EL (cell line): ENCODE data around the gene IL1RAPL2.
"Not testable (repeated sequence)": the region's sequence is repeated elsewhere in the genome, so short reads cannot be mapped to it uniquely, and the experiment has no call there.

Experiments used
- DNase-seq: peaks from one replicate; pipeline ENCODE4 v3.0.0-alpha.2; 2016

IL1RAPL2 gene

GRCh38 chrX:104677517-104677916, 111.5 kb downstream of the IL1RAPL2 start:
- DNase-seq: not testable (repeated sequence)

DNA sequence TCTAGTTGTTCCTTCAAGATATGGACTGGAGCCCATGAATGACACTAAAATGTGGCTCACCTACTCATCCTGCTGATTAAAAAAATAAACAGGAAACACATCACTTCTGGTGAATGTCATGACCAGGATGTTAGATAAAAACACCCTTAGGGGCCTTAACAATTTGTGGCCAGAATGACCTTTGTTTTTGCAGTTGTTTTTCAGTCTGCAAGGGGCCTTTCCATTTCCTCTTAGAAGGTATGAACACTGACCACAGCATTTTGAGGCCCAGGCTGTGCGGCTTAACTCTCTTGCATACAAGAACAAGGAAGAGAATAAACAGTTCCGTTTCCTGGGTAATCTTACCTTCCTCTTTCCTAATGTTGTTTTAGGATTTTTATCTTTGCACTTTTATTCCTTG, 113.2 kb downstream of the IL1RAPL2 start:
- no peak for DNase-seq

DNA sequence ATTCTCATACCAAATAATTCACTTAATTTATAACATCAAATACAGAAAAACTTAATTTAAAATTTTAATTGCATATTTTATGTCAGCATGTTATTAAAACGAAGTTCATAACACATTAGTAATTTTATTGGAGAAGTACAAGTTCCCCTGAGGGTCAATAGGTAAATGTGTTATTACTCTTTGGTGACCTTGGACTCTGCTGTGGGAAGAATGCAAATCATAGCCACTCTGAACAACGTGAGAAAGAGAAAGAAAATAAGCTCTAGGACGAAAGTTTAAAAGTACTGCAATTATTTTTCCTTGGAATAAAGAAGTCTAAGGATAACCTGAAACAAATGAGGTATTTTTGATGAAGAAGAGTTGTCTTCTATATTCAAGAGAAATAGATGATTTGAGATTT, 115.2 kb downstream of the IL1RAPL2 start:
- no peak for DNase-seq

- DNase-seq: no peak
Observed at GRCh38 chrX:104684077-104684476, 118.1 kb downstream of the IL1RAPL2 start.

GRCh38 chrX:104695593-104695992, 129.6 kb downstream of the IL1RAPL2 start:
- DNase-seq: no peak

DNA sequence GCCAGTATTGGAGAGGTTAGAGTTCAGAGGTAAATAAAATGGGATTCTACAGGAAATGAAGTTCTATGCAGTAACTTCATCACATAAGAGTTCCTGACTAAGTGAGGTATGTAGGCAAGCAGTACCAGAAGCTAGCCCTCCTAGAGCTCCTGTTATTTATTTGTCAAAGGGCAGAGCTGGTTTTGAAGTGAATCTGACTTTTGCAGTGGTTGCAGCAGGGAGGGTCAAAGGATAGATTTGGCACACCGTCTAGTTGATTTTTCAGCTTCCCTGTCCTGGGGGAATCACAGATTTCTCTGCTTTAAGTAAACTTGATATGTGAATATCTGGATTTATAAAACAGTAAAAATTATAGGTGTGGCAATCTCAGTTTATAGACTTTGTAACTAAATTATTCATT, 130.7 kb downstream of the IL1RAPL2 start:
- DNase-seq: no peak

DNA sequence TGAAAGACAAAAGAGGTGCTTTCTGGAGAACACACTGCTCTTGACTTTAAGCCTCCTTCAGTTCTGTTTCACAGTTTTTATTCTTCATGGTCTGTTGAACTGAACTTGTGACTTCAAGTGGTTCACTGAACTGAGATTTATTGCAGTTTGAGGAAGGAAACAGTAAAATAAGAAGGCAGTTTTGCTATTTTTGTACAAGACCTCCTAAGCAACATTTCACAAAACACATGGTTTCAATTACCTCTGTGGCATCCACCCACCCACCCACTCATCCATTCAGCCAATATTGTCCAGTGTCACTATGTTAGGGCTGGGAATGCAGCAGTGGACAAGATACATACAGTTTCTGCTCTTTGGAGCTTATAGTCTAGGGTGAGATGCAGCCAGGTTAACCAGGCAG, 131.3 kb downstream of the IL1RAPL2 start:
- no peak for DNase-seq

GRCh38 chrX:104707042-104707441, 141.0 kb downstream of the IL1RAPL2 start:
- no peak for DNase-seq

- DNase-seq: no peak
Observed at GRCh38 chrX:104707572-104707971, 141.6 kb downstream of the IL1RAPL2 start.

GRCh38 chrX:104712515-104712914, 146.5 kb downstream of the IL1RAPL2 start:
- no peak for DNase-seq

DNA sequence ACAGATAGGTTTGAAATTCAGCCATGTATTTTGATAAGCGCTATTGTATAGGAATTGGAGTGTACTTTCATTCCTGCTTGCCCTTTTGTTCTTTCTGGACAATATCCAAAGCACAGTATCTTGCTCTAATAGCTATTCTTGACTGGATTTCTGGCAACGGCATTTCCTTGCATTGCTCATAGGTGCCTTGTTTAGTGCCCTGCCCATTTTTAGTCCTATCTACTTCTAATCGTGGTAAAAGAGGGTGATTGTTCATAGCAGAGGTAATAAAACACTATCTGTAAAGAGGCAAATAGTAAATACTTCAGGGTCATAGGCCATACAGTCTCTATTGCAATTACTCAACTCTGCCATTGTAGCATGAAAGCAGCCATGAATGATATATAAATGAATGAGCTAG, 155.9 kb downstream of the IL1RAPL2 start:
- DNase-seq: no peak

DNA sequence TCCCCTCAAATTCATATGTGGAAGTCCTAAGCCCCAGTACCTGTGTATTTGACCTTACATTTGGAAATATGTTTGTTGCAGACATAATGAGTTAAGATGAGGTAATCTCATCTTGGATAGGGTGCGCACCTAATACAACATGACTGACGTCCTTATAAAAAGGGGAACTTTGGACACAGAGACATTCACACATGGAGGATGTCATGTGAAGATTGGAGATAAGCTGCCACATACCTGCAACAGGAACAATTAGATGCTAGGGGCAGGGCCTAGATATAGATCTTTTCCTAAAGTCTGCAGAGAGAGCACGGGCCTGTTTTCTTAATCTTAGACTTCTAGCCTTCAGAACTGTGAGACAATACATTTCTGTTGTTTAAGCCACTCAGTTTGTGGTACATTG, 162.5 kb downstream of the IL1RAPL2 start:
- no peak for DNase-seq

DNA sequence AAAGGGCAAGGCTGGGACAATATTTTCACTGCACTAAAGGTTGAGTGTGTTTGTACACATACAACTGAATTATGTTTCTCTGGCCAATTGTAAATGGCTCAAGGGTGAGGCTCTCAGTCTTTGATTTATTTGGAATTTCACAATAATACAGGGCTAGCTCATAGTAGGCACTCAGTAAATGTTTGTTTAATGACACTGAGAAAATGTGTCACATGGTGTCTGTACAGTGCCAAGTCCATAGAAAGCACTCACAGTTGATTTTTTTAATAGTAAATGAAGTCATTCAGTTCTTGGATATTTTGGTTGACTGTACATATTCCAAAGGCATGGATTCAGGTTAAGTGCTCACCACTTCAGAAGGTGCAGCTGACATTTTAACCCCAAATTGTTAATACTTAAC, 176.4 kb downstream of the IL1RAPL2 start:
- no peak for DNase-seq

GRCh38 chrX:104745152-104745551, 179.2 kb downstream of the IL1RAPL2 start:
- DNase-seq: no peak

- DNase-seq: no peak
Observed at GRCh38 chrX:104749951-104750610, 184.1 kb downstream of the IL1RAPL2 start.

DNA sequence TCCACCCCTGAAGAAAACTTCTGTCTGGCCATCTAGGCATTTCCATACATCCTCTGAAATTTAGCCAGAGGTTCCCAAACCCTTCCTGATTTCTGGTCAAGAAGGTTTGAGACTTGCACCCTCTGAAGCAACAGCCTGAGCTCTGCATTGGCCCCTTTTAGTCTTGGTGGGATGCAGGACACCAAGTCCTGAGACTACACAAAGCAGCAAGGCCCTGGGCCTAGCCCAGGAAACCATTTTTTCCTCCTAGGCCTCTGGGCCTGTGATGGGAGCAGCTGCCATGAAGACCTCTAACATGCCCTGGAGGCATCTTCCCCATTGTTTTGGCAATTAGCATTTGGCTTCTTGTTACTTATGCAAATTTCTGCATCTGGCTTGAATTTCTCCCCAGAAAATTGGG, 196.6 kb downstream of the IL1RAPL2 start:
- DNase-seq: no peak

DNA sequence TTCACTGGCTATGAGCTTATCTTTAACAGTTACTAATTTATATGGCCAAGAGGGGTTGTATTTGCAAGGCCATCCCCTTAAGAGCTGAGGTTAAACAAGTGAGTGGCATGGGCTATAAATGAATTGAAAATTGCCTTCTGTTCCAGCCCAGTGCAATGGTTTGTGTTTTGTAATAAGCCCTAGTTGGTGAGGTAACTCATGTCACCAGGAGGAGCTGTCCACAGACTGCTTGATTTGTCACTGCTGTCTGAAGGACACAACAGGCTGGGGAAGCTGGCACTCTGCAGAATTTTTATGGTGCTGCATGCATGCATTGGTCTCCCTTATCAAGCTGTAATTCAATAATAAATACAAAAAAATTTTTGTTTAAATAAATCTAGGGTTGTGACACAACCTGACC, 223.8 kb downstream of the IL1RAPL2 start:
- no peak for DNase-seq

DNA sequence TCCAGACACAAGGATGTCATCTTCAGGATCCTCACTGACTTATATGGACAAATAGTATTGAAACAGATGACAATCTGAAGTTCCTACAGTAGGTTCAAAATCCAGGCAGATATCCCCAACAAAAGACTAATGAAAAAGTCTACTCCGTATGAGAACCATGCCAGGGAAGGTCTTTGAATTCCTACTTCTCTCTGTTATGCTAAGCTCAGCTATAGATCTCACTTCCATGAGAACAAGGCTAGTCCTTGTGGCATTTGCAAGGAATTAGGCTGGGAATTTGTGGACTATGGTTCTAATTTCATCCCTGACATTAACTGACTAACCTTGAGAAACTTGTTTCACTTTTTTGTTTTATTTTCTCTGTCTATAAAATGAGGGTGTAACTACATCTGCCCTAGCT, 229.8 kb downstream of the IL1RAPL2 start:
- no peak for DNase-seq

GRCh38 chrX:104803219-104803618, 237.2 kb downstream of the IL1RAPL2 start:
- no peak for DNase-seq

DNA sequence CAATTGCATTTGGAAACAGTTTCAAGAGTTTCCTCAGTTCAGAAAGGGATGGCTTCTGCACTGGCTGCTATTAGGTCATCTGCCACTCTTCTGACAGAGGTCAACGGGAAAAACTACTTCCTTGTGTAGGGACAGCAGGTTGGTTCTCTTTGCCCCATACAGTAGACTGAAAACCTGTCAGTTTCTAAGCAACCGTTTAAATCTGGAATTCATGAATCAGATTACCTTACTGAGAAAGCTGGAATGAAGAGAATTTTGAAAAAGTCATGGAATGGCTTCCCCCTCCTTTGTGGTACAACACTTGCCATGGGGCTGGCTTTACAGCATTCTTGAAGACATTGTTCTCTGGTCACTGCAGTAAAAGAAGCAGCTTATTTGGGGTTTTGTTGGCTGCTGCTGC, 240.3 kb downstream of the IL1RAPL2 start:
- DNase-seq: no peak

- no peak for DNase-seq
Observed at GRCh38 chrX:104833401-104833800, 267.4 kb downstream of the IL1RAPL2 start.

DNA sequence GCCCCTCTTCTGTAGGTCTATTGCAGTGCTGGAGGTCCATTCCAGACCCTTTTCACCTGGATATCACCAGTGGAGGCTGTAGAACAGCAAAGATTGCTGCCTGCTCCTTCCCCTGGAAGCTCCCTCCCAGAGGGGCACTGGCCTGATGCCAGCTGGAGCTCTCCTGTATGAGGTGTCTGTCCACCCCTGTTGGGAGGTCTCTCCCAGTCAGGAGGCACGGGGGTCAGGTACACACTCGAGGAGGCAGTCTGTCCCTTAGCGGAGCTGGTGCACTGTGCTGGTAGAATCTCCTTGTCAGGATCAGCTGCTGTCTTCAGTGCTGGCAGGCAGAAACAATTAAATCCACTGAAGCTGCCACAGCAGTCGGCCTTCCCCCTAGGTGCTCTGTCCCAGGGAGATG, 276.6 kb downstream of the IL1RAPL2 start:
- DNase-seq: no peak

DNA sequence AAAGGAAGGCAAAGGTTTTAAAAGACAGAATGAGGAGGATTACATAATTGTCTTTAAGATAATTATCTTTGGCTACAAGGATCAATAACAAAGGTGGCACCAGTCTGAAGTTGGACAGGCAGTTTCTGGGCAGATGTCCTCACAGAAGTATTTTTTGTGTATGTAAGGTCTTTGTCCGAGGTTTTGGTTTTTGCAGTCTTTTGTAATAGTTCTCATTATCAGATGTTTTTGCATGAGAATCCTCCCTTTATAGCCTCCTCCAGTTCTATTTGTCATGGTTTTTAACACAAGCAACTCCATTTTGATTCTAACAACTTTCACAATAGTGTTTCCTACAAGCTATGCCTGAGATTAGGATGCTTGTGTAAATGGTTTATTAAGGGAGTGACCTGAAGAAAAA, 286.2 kb downstream of the IL1RAPL2 start:
- no peak for DNase-seq

DNA sequence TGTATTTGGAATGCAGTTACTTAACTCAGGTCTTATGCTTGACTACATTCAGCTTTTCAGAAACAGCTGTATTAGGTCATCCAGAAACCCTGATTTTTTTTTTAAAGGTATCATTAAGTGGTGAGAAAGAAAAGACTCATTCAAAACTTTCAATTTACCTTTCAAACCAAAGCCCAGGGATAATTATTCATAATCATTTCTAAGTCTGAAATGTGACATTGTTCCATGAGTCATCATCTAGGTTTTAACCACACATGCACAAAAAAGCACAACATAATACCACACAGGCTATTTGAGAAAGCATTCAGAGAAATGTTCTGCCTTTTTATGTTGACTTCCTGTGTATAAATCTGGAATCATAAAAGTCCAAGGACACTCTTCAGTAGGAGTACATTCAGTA, 288.2 kb downstream of the IL1RAPL2 start:
- no peak for DNase-seq

DNA sequence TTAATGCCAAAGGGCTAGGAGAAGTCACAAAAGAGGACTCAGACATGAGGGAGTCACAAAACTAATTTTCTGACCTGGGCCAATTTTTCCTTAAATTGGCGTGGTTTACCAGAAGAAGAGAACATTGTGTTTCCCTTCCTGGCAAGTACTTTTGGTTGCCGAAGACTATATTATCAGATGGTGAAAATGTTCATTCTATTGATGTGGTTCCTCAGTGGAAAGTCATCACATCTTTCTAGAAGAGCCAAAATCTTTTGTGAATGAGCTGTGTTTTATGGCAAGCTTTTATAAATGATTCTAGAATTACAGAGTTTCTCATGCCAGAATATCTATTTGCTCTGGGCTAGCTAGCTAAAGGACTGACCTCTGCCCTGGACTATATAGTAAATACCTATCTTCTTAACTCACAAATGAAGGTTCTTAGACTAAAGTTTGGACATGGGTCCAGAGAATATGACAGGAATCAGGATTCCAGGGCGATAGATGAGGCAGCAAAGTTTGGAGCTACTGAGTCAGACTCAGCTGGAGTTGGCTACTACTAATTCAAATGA, 288.9 kb downstream of the IL1RAPL2 start:
- DNase-seq: no peak
